ENCODE data around the gene ST6GALNAC5. TPM values are rescaled to one million over a fixed set of nuclear protein-coding genes. Genes with fewer than 3 reads are reported as not detected.

The ST6GALNAC5 gene
- total and polyA plus RNA-seq, 2 donors (not counting 3 experiments of a cell fraction or from before 2014, with no cell fraction given) = not detected

DNA sequence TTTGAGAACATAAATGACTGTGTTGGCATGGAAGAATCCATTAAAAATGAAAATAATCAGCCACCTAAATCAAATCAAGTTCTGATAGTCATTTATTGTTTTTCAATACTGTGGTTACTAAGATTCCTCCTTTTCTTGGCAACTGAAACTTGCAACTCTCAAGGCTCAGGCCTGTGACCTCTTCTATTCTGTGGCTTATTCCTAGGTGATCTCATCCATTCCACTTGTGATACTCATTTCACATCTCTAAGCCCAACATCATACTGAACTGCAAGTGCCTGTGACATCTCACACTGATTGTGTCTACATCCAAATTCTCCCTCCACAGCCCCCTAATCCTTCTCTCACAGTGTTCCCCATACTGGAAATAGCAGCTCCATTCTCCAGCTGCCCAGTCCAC is 4.8 kb upstream of the ST6GALNAC5 start:
- H3K36me3 ChIP-seq (ENCODE audit: control insufficient read depth in 2 of 2, extremely low read depth in 1 of 2, insufficient read depth in 2 of 2, low read length in 2 of 2) = no peaks in the 10 kb centered on the region
- no peaks in the 10 kb centered on the region for H3K9me1 ChIP-seq (replicated peaks; ENCODE audit: control insufficient read depth, extremely low read depth, insufficient read depth, low read length)
- FAIRE-seq = no peak
- H3K27me3 ChIP-seq (ENCODE audit: control insufficient read depth in 2 of 2, insufficient read depth in 2 of 2, low read length in 2 of 2) = peaks cover 14 to 48% of the 10 kb centered on the region in 2 experiments
- intact Hi-C loops (cut with micrococcal nuclease) (no loop called here), dilution Hi-C loops (cut with MboI; ENCODE audit: extremely low pct_ligation_motif_present, low sequenced_read_pairs) (no loop called here)
- H4K20me1 ChIP-seq (replicated peaks; ENCODE audit: control insufficient read depth, extremely low read depth, insufficient read depth, low read length) = no peaks in the 10 kb centered on the region
- CTCF ChIA-PET = no interaction called here
- BruUV-seq (replicated peaks) = no TSS peak
- peaks cover under 1% of the 10 kb centered on the region for H3K4me1 ChIP-seq (ENCODE audit: control insufficient read depth, extremely low read depth, insufficient read depth, low read length)
- H3K9me3 ChIP-seq (replicated peaks; ENCODE audit: control insufficient read depth, insufficient read depth, low read length) = no peaks in the 10 kb centered on the region
- H3K27ac ChIP-seq (ENCODE audit: insufficient read depth, low read depth, low read length) = no peak overlapping the region
- no peaks in the 10 kb centered on the region for H3K79me2 ChIP-seq (ENCODE audit: control insufficient read depth, insufficient read depth, low read length)
- H3K4me2 ChIP-seq (ENCODE audit: insufficient read depth, low read length) = no peak overlapping the region
- POLR2A ChIA-PET = no interaction called here
- no peak overlapping the region for H3K4me3 ChIP-seq (replicated peaks in 1 of 3; ENCODE audit: insufficient read depth in 1 of 3, low read depth in 1 of 3, low read length in 3 of 3)
- TF ChIP-seq EZH2 (IDR thresholded peaks at IDR 0.05; ENCODE audit: borderline replicate concordance, low read depth, low read length, severe bottlenecking) = no peak
- no peak for DNase-seq (ENCODE audit: low read depth, low spot score)
- H2AFZ ChIP-seq (ENCODE audit: low read depth, low read length) = no peak overlapping the region
- no peak overlapping the region for H3K9ac ChIP-seq (replicated peaks; ENCODE audit: extremely low read depth, insufficient read depth, low read length)

DNA sequence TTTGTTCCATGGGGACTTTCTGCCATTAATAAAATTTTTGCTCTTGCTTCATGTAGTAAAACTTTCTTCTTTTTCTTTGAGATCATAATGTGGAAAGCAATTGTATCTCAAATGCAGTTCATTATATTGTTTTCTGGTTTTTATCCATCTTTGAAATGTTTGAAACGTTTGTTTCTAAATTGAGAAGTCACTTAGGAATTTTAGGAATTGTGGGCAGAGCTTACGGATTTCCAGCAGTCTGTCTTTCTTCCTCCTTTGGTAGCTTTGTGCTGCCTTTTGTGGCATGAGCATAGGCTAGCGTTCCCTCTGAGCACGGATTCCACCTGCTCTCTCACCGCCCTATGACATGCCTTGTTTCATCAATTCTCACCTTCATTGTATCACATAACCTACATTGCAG is 2.9 kb upstream of the ST6GALNAC5 start:
- Histone ChIP-seq H3K4me1 (ENCODE audit: control insufficient read depth, extremely low read depth, insufficient read depth, low read length) (peaks cover 6% of the 10 kb centered on the region), H3K9ac (replicated peaks; ENCODE audit: extremely low read depth, insufficient read depth, low read length) (no peak overlapping the region), H3K36me3 (ENCODE audit: control insufficient read depth in 2 of 2, extremely low read depth in 1 of 2, insufficient read depth in 2 of 2, low read length in 2 of 2) (no peaks in the 10 kb centered on the region), H3K27me3 (ENCODE audit: control insufficient read depth in 2 of 2, insufficient read depth in 2 of 2, low read length in 2 of 2) (peaks cover 29 to 66% of the 10 kb centered on the region in 2 experiments), H3K79me2 (ENCODE audit: control insufficient read depth, insufficient read depth, low read length) (no peaks in the 10 kb centered on the region), H2AFZ (ENCODE audit: low read depth, low read length) (no peak overlapping the region), H3K27ac (ENCODE audit: insufficient read depth, low read depth, low read length) (no peak overlapping the region), H3K9me3 (replicated peaks; ENCODE audit: control insufficient read depth, insufficient read depth, low read length) (no peaks in the 10 kb centered on the region), H3K4me3 (replicated peaks in 1 of 3; ENCODE audit: insufficient read depth in 1 of 3, low read depth in 1 of 3, low read length in 3 of 3) (no peak overlapping the region), H3K4me2 (ENCODE audit: insufficient read depth, low read length) (no peak overlapping the region), H3K9me1 (replicated peaks; ENCODE audit: control insufficient read depth, extremely low read depth, insufficient read depth, low read length) (no peaks in the 10 kb centered on the region), H4K20me1 (replicated peaks; ENCODE audit: control insufficient read depth, extremely low read depth, insufficient read depth, low read length) (no peaks in the 10 kb centered on the region)
- FAIRE-seq (no peak), DNase-seq (ENCODE audit: low read depth, low spot score) (no peak)
- no TSS peak for BruUV-seq (replicated peaks)
- POLR2A ChIA-PET = no interaction called here
- intact Hi-C loops (cut with micrococcal nuclease) (no loop called here), dilution Hi-C loops (cut with MboI; ENCODE audit: extremely low pct_ligation_motif_present, low sequenced_read_pairs) (no loop called here)
- CTCF ChIA-PET = no interaction called here
- TF ChIP-seq POLR2A (IDR thresholded peaks at IDR 0.05; ENCODE audit: low read depth, low read length) (no peak), MYC (IDR thresholded peaks at IDR 0.05; ENCODE audit: low read depth, low read length) (no peak), FOS (IDR thresholded peaks at IDR 0.05; ENCODE audit: borderline replicate concordance, insufficient read depth, low read length) (no peak), EZH2 (IDR thresholded peaks at IDR 0.05; ENCODE audit: borderline replicate concordance, low read depth, low read length, severe bottlenecking) (no peak), POLR2AphosphoS5 (IDR thresholded peaks at IDR 0.05; ENCODE audit: insufficient read depth, low read depth, low read length) (no peak), GATA2 (IDR thresholded peaks at IDR 0.05; ENCODE audit: insufficient read depth, insufficient read length, low read depth, low read length) (no peak), JUN (IDR thresholded peaks at IDR 0.05; ENCODE audit: borderline replicate concordance, insufficient read depth, insufficient read length, low read depth) (no peak)
- TF ChIP-seq, protein P1, sequence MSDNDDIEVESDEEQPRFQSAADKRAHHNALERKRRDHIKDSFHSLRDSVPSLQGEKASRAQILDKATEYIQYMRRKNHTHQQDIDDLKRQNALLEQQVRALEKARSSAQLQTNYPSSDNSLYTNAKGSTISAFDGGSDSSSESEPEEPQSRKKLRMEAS (IDR thresholded peaks at IDR 0.05; ENCODE audit: insufficient read depth, insufficient read length) = no peak
- TF ChIP-seq, protein P2, sequence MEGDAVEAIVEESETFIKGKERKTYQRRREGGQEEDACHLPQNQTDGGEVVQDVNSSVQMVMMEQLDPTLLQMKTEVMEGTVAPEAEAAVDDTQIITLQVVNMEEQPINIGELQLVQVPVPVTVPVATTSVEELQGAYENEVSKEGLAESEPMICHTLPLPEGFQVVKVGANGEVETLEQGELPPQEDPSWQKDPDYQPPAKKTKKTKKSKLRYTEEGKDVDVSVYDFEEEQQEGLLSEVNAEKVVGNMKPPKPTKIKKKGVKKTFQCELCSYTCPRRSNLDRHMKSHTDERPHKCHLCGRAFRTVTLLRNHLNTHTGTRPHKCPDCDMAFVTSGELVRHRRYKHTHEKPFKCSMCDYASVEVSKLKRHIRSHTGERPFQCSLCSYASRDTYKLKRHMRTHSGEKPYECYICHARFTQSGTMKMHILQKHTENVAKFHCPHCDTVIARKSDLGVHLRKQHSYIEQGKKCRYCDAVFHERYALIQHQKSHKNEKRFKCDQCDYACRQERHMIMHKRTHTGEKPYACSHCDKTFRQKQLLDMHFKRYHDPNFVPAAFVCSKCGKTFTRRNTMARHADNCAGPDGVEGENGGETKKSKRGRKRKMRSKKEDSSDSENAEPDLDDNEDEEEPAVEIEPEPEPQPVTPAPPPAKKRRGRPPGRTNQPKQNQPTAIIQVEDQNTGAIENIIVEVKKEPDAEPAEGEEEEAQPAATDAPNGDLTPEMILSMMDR (IDR thresholded peaks at IDR 0.05; ENCODE audit: extremely low read depth in 1 of 2, insufficient read depth in 1 of 2, low read depth in 1 of 2, low read length in 2 of 2) = no peak

All from endothelial cell of umbilical vein (primary cell).